Effector memory CD4-positive, alpha-beta T cell (primary cell): ENCODE results near the gene LRMDA.

Experiments used
- DNase-seq, 3 donors: peaks; one replicate each; pipeline ENCODE4 v3.0.0-alpha.2; 2020
- H3K27ac ChIP-seq: 2 replicates; pipeline ENCODE4 v1.7.0; 2013; ENCODE audit warnings: mild to moderate bottlenecking, low read length, moderate library complexity; ENCODE audit not compliant: insufficient read depth, poor library complexity, severe bottlenecking
- H3K27me3 ChIP-seq: replicated peaks from 2 replicates; pipeline ENCODE4 v1.7.0; 2013; ENCODE audit warnings: mild to moderate bottlenecking, low read length; ENCODE audit not compliant: insufficient read depth, control insufficient read depth, poor library complexity, severe bottlenecking
- H3K36me3 ChIP-seq: 2 replicates; pipeline ENCODE4 v1.7.0; 2013; ENCODE audit warnings: mild to moderate bottlenecking, low read length, moderate library complexity; ENCODE audit not compliant: control insufficient read depth, insufficient read depth
- H3K4me1 ChIP-seq: 2 replicates; pipeline ENCODE4 v1.7.0; 2013; ENCODE audit warnings: low read length, mild to moderate bottlenecking; ENCODE audit not compliant: control insufficient read depth, insufficient read depth, poor library complexity, severe bottlenecking
- H3K4me3 ChIP-seq: 2 replicates; pipeline ENCODE4 v1.7.0; 2013; ENCODE audit warnings: low read length, low read depth, mild to moderate bottlenecking; ENCODE audit not compliant: insufficient read depth, poor library complexity, severe bottlenecking
- H3K9me3 ChIP-seq: 2 replicates; pipeline ENCODE4 v1.7.0; 2013; ENCODE audit warnings: mild to moderate bottlenecking, low read length, moderate library complexity; ENCODE audit not compliant: control insufficient read depth

Gene LRMDA

GRCh38 chr10:76331742-76332141, 900.3 kb downstream of the LRMDA start:
- H3K27ac ChIP-seq = no peak overlapping the region
- H3K27me3 ChIP-seq = no peaks in the 10 kb centered on the region
- no peaks in the 10 kb centered on the region for H3K36me3 ChIP-seq
- H3K4me1 ChIP-seq = no peaks in the 10 kb centered on the region
- no peak for DNase-seq
- H3K4me3 ChIP-seq = no peak overlapping the region
- H3K9me3 ChIP-seq = no peaks in the 10 kb centered on the region

GRCh38 chr10:76333326-76333725, 901.9 kb downstream of the LRMDA start:
- H3K9me3 ChIP-seq = no peaks in the 10 kb centered on the region
- no peaks in the 10 kb centered on the region for H3K36me3 ChIP-seq
- H3K27ac ChIP-seq = no peak overlapping the region
- H3K27me3 ChIP-seq = no peaks in the 10 kb centered on the region
- no peak overlapping the region for H3K4me3 ChIP-seq
- H3K4me1 ChIP-seq = no peaks in the 10 kb centered on the region
- no peak for DNase-seq

GRCh38 chr10:76333796-76334195, 902.4 kb downstream of the LRMDA start:
- DNase-seq = no peak
- Histone ChIP-seq H3K36me3 (no peaks in the 10 kb centered on the region), H3K4me3 (no peak overlapping the region), H3K9me3 (no peaks in the 10 kb centered on the region), H3K4me1 (no peaks in the 10 kb centered on the region), H3K27ac (no peak overlapping the region), H3K27me3 (no peaks in the 10 kb centered on the region)

- Histone ChIP-seq H3K36me3 (no peaks in the 10 kb centered on the region), H3K9me3 (no peaks in the 10 kb centered on the region), H3K4me1 (no peaks in the 10 kb centered on the region), H3K27ac (no peak overlapping the region), H3K27me3 (no peaks in the 10 kb centered on the region), H3K4me3 (no peak overlapping the region)
- no peak for DNase-seq
Observed at GRCh38 chr10:76334255-76334654, 902.8 kb downstream of the LRMDA start.

GRCh38 chr10:76336213-76336963, 905.0 kb downstream of the LRMDA start:
- H3K9me3 ChIP-seq = no peaks in the 10 kb centered on the region
- H3K27me3 ChIP-seq = no peaks in the 10 kb centered on the region
- H3K4me3 ChIP-seq = no peak overlapping the region
- H3K27ac ChIP-seq = no peak overlapping the region
- DNase-seq = no peak
- no peaks in the 10 kb centered on the region for H3K36me3 ChIP-seq
- no peaks in the 10 kb centered on the region for H3K4me1 ChIP-seq

GRCh38 chr10:76337641-76338040, 906.2 kb downstream of the LRMDA start:
- H3K27ac ChIP-seq = no peak overlapping the region
- DNase-seq = no peak

GRCh38 chr10:76338187-76338586, 906.8 kb downstream of the LRMDA start:
- H3K4me1 ChIP-seq = no peaks in the 10 kb centered on the region
- H3K27me3 ChIP-seq = no peaks in the 10 kb centered on the region
- H3K36me3 ChIP-seq = no peaks in the 10 kb centered on the region
- no peak overlapping the region for H3K27ac ChIP-seq
- DNase-seq = no peak
- no peaks in the 10 kb centered on the region for H3K9me3 ChIP-seq
- H3K4me3 ChIP-seq = no peak overlapping the region

More at GRCh38 chr10:76337641-76338040, 906.2 kb downstream of the LRMDA start:
- Histone ChIP-seq H3K27me3 (no peaks in the 10 kb centered on the region), H3K4me1 (no peaks in the 10 kb centered on the region), H3K9me3 (no peaks in the 10 kb centered on the region), H3K4me3 (no peak overlapping the region), H3K36me3 (no peaks in the 10 kb centered on the region)

- no peak overlapping the region for H3K4me3 ChIP-seq
- no peaks in the 10 kb centered on the region for H3K4me1 ChIP-seq
- H3K27me3 ChIP-seq = no peaks in the 10 kb centered on the region
- H3K27ac ChIP-seq = no peak overlapping the region
- no peak for DNase-seq
- no peaks in the 10 kb centered on the region for H3K36me3 ChIP-seq
- no peaks in the 10 kb centered on the region for H3K9me3 ChIP-seq
Observed at GRCh38 chr10:76341740-76342139, 910.3 kb downstream of the LRMDA start.

GRCh38 chr10:76342996-76343395, 911.6 kb downstream of the LRMDA start:
- H3K27me3 ChIP-seq = no peaks in the 10 kb centered on the region
- no peaks in the 10 kb centered on the region for H3K4me1 ChIP-seq
- no peaks in the 10 kb centered on the region for H3K36me3 ChIP-seq
- no peak overlapping the region for H3K4me3 ChIP-seq
- no peak overlapping the region for H3K27ac ChIP-seq
- DNase-seq = no peak
- H3K9me3 ChIP-seq = no peaks in the 10 kb centered on the region

- no peak overlapping the region for H3K27ac ChIP-seq
- H3K9me3 ChIP-seq = no peaks in the 10 kb centered on the region
- H3K27me3 ChIP-seq = no peaks in the 10 kb centered on the region
- no peak overlapping the region for H3K4me3 ChIP-seq
- no peaks in the 10 kb centered on the region for H3K4me1 ChIP-seq
- DNase-seq = no peak
- no peaks in the 10 kb centered on the region for H3K36me3 ChIP-seq
Observed at GRCh38 chr10:76347832-76348231, 916.4 kb downstream of the LRMDA start.
